Epithelial cell of prostate (primary cell): Measurements from ENCODE around the gene ALDH7A1.

Experiments used
- DNase-seq: peaks from one replicate; pipeline ENCODE4 v3.0.0-alpha.2; 2011; ENCODE audit warnings: low read depth, low spot score
- H3K27ac ChIP-seq: fragments of 450-650 bp; 2 replicates; pipeline ENCODE4 v1.5.1; 2017; ENCODE audit warnings: mild to moderate bottlenecking

The ALDH7A1 gene

DNA sequence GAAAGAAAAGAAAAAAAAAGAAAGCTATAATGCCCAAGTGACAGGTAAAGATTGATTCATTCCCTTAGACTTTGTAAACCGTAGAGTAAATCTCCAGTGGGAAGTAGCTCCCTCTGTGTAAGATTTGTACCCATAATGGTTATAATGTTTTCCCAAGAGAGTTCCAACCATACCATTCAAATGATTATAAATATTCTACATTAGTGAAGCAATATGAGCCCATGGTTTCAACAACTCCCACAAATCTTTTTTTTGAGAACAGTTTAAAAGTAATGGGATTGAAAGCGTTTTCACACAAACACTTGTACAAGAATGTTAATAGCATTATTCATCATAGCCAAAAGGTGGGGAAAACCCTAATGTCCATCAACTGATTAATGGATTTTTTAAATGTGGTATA lies 113.8 kb downstream of the ALDH7A1 start:
- no peak overlapping the region for H3K27ac ChIP-seq
- no peak for DNase-seq
